ENCODE measurements around the gene PGBD5.

The PGBD5 gene

GRCh38 chr1:230301322-230301721, 124.8 kb downstream of the PGBD5 start:
- no peak for DNase-seq (ENCODE audit: low spot score)

- DNase-seq (ENCODE audit: low spot score) = no peak
Measured at GRCh38 chr1:230300322-230301301, 125.5 kb downstream of the PGBD5 start.

- no peak for DNase-seq (ENCODE audit: low spot score)
Measured at GRCh38 chr1:230299191-230300006, 126.7 kb downstream of the PGBD5 start.

- DNase-seq (ENCODE audit: low spot score) = no peak
Measured at GRCh38 chr1:230295367-230295766, 130.8 kb downstream of the PGBD5 start.

- no peak for DNase-seq (ENCODE audit: low spot score)
Measured at GRCh38 chr1:230293390-230293700, 132.8 kb downstream of the PGBD5 start.

GRCh38 chr1:230292689-230293389, 133.3 kb downstream of the PGBD5 start:
- DNase-seq (ENCODE audit: low spot score) = peak; percentile 91

- no peak for DNase-seq (ENCODE audit: low spot score)
Measured at GRCh38 chr1:230291731-230292620, 134.2 kb downstream of the PGBD5 start.

- DNase-seq (ENCODE audit: low spot score) = no peak
Measured at GRCh38 chr1:230289350-230289644, 136.8 kb downstream of the PGBD5 start.

GRCh38 chr1:230288641-230289349, 137.3 kb downstream of the PGBD5 start:
- no peak for DNase-seq (ENCODE audit: low spot score)

- no peak for DNase-seq (ENCODE audit: low spot score)
Measured at GRCh38 chr1:230287674-230288315, 138.3 kb downstream of the PGBD5 start.

GRCh38 chr1:230286890-230287269, 139.3 kb downstream of the PGBD5 start:
- no peak for DNase-seq (ENCODE audit: low spot score)

- no peak for DNase-seq (ENCODE audit: low spot score)
Measured at GRCh38 chr1:230286166-230286889, 139.8 kb downstream of the PGBD5 start.

GRCh38 chr1:230285351-230285750, 140.8 kb downstream of the PGBD5 start:
- no peak for DNase-seq (ENCODE audit: low spot score)

- no peak for DNase-seq (ENCODE audit: low spot score)
Measured at GRCh38 chr1:230284891-230285290, 141.2 kb downstream of the PGBD5 start.

GRCh38 chr1:230283678-230284077, 142.5 kb downstream of the PGBD5 start:
- DNase-seq (ENCODE audit: low spot score) = no peak

GRCh38 chr1:230282157-230282556, 144.0 kb downstream of the PGBD5 start:
- no peak for DNase-seq (ENCODE audit: low spot score)

- DNase-seq (ENCODE audit: low spot score) = no peak
Measured at GRCh38 chr1:230281556-230281955, 144.6 kb downstream of the PGBD5 start.

- no peak for DNase-seq (ENCODE audit: low spot score)
Measured at GRCh38 chr1:230280906-230281413, 145.2 kb downstream of the PGBD5 start.

GRCh38 chr1:230280054-230280795, 145.9 kb downstream of the PGBD5 start:
- DNase-seq (ENCODE audit: low spot score) = peak; percentile 64

Measured in cerebellar cortex (tissue), 1 donor.